Measurements from ENCODE around the gene ADNP2. TPM values are rescaled to one million over a fixed set of nuclear protein-coding genes. Genes with fewer than 3 reads are reported as not detected.

Gene ADNP2
- total RNA-seq, 4 donors from 2014 or later, result 18.1 to 22.6 (median 19.9) TPM

GRCh38 chr18:80132180-80132812 is 23.2 kb downstream of the ADNP2 start:
- no peak overlapping the region for H3K4me3 ChIP-seq (ENCODE audit: low read depth, poor library complexity, severe bottlenecking)
- WGBS, 2 donors, result 48 to 55% methylated on average over 3 of the region's 3 CpGs
- TF ChIP-seq CTCF (IDR thresholded peaks at IDR 0.05) (no peak), POLR2A (IDR thresholded peaks at IDR 0.05) (no peak)
- intact Hi-C loops (cut with DNase I; ENCODE audit: low total_unique reads), result no loop called here
- no peak for DNase-seq (ENCODE audit: low spot score in 2 of 2)

GRCh38 chr18:80133124-80133523 is 24.1 kb downstream of the ADNP2 start:
- WGBS, 2 donors, result 72% methylated on average over 1 of the region's 1 CpG
- DNase-seq (ENCODE audit: low spot score in 2 of 2), result no peak
- no peak for TF ChIP-seq POLR2A (IDR thresholded peaks at IDR 0.05)
- TF ChIP-seq CTCF (IDR thresholded peaks at IDR 0.05), result no peak
- intact Hi-C loops (cut with DNase I; ENCODE audit: low total_unique reads), result no loop called here
- no peak overlapping the region for H3K4me3 ChIP-seq (ENCODE audit: low read depth, poor library complexity, severe bottlenecking)

- DNase-seq (ENCODE audit: low spot score in 2 of 2), result no peak
- intact Hi-C loops (cut with DNase I; ENCODE audit: low total_unique reads), result no loop called here
- H3K4me3 ChIP-seq (ENCODE audit: low read depth, poor library complexity, severe bottlenecking), result no peak overlapping the region
- 59 to 100% methylated on average over 1 of the region's 1 CpG for WGBS, 2 donors
- TF ChIP-seq CTCF (IDR thresholded peaks at IDR 0.05) (no peak), POLR2A (IDR thresholded peaks at IDR 0.05) (no peak)
These were observed 26.1 kb downstream of the ADNP2 start for GRCh38 chr18:80135136-80135535.

GRCh38 chr18:80136679-80137078 is 27.6 kb downstream of the ADNP2 start:
- no peak for TF ChIP-seq CTCF (IDR thresholded peaks at IDR 0.05)
- TF ChIP-seq POLR2A (IDR thresholded peaks at IDR 0.05), result no peak
- no peak overlapping the region for H3K4me3 ChIP-seq (ENCODE audit: low read depth, poor library complexity, severe bottlenecking)
- WGBS, 2 donors, result 83 to 97% methylated on average over 7 to 8 of the region's 8 CpGs
- intact Hi-C loops (cut with DNase I; ENCODE audit: low total_unique reads), result no loop called here
- no peak for DNase-seq (ENCODE audit: low spot score in 2 of 2)

GRCh38 chr18:80137137-80137536 is 28.1 kb downstream of the ADNP2 start:
- WGBS, 2 donors, result 91 to 99% methylated on average over 14 of the region's 14 CpGs
- intact Hi-C loops (cut with DNase I; ENCODE audit: low total_unique reads), result no loop called here
- no peak overlapping the region for H3K4me3 ChIP-seq (ENCODE audit: low read depth, poor library complexity, severe bottlenecking)
- no peak for TF ChIP-seq CTCF (IDR thresholded peaks at IDR 0.05)
- no peak for TF ChIP-seq POLR2A (IDR thresholded peaks at IDR 0.05)
- no peak for DNase-seq (ENCODE audit: low spot score in 2 of 2)

GRCh38 chr18:80137976-80138375 is 28.9 kb downstream of the ADNP2 start:
- no peak for DNase-seq (ENCODE audit: low spot score in 2 of 2)
- 86 to 97% methylated on average over 12 of the region's 12 CpGs for WGBS, 2 donors
- H3K4me3 ChIP-seq (ENCODE audit: low read depth, poor library complexity, severe bottlenecking), result no peak overlapping the region
- intact Hi-C loops (cut with DNase I; ENCODE audit: low total_unique reads), result no loop called here
- TF ChIP-seq CTCF (IDR thresholded peaks at IDR 0.05) (no peak), POLR2A (IDR thresholded peaks at IDR 0.05) (no peak)
